Measurements from ENCODE around the gene VSIR.

DNA sequence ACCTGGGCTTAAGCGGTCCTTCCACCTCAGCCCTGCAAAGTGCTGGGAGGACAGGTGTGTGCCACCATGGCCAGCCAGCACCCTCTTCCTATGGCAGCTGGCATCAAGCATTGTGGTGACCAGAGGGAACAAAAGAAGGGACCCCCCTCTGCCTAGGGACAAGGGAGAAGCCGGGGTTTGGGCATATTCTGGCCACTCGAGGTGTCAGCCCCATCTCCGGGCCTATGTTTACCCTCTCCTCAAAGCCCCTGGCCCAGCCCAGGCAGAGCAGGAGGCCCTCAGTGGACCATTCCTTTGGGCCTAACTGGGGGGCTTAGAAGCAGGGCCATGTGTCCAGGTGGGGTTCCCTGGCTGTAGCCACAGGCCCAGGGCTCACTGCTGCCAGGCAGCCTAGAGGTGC, 23.9 kb downstream of the VSIR start:
- TF ChIP-seq, protein P1, sequence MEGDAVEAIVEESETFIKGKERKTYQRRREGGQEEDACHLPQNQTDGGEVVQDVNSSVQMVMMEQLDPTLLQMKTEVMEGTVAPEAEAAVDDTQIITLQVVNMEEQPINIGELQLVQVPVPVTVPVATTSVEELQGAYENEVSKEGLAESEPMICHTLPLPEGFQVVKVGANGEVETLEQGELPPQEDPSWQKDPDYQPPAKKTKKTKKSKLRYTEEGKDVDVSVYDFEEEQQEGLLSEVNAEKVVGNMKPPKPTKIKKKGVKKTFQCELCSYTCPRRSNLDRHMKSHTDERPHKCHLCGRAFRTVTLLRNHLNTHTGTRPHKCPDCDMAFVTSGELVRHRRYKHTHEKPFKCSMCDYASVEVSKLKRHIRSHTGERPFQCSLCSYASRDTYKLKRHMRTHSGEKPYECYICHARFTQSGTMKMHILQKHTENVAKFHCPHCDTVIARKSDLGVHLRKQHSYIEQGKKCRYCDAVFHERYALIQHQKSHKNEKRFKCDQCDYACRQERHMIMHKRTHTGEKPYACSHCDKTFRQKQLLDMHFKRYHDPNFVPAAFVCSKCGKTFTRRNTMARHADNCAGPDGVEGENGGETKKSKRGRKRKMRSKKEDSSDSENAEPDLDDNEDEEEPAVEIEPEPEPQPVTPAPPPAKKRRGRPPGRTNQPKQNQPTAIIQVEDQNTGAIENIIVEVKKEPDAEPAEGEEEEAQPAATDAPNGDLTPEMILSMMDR (IDR thresholded peaks at IDR 0.05; ENCODE audit: low read depth, low read length), result no peak
- no peak for TF ChIP-seq EZH2phosphoT487 (IDR thresholded peaks at IDR 0.05; ENCODE audit: low read depth)
